ENCODE measurements around the gene EPHA2. TPM values are rescaled to one million over a fixed set of nuclear protein-coding genes. Genes with fewer than 3 reads are reported as not detected.

EPHA2 gene
- total and polyA plus RNA-seq, 9 donors, result 3.3 to 9.8 (median 6.9) TPM

DNA sequence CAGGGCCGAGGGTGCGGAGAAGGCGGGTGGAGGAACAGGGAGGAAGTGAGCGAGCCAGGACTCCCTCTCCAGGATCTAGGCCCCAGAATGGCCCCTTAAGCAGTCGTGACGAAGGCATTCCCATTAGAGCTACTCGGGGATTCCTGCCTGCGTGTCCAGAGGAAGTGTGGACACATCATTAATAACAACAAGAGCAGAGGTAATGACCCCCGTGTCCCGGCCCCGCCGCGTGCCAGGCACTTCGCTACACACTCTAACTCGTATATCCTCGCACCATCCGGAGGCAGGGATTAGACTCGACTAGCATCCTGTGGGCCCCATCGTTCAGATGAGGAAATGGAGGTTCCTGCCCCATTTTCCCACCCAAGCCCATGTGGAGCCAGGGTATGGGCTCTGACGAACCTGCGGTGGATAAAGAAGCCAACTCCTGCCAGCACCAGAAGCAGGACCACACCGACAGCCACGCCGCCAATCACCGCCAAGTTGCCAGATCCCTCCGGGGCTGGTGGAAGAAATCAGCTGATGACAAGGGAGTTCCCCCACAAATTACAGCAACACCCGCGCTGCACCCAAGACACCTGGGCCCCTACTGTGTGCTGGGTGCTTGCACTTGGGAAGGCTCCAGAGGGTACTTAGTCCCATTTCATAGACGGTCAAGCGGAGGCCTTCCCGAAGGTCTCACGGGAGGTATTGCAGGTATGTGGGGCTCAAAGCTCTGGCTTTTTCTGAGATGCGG is 21.6 kb downstream of the EPHA2 start:
- 70% methylated on average over 23 of the region's 33 CpGs for WGBS (ENCODE audit: insufficient coverage)
- H3K9me3 ChIP-seq (replicated peaks; ENCODE audit: control insufficient read depth, low read depth, low read length), result no peaks in the 10 kb centered on the region
- peaks cover 45% of the 10 kb centered on the region for H3K36me3 ChIP-seq (ENCODE audit: control insufficient read depth, insufficient read depth, low read length)
- H3K27ac ChIP-seq (ENCODE audit: low read length), result no peak overlapping the region
- peak; percentile 68 for DNase-seq
- peaks cover 10% of the 10 kb centered on the region for H3K4me1 ChIP-seq (ENCODE audit: control insufficient read depth, insufficient read depth, low read length)
- H3K4me3 ChIP-seq (ENCODE audit: low read length), result no peak overlapping the region
- no peaks in the 10 kb centered on the region for H3K27me3 ChIP-seq (ENCODE audit: control insufficient read depth, insufficient read depth, low read length)

DNA sequence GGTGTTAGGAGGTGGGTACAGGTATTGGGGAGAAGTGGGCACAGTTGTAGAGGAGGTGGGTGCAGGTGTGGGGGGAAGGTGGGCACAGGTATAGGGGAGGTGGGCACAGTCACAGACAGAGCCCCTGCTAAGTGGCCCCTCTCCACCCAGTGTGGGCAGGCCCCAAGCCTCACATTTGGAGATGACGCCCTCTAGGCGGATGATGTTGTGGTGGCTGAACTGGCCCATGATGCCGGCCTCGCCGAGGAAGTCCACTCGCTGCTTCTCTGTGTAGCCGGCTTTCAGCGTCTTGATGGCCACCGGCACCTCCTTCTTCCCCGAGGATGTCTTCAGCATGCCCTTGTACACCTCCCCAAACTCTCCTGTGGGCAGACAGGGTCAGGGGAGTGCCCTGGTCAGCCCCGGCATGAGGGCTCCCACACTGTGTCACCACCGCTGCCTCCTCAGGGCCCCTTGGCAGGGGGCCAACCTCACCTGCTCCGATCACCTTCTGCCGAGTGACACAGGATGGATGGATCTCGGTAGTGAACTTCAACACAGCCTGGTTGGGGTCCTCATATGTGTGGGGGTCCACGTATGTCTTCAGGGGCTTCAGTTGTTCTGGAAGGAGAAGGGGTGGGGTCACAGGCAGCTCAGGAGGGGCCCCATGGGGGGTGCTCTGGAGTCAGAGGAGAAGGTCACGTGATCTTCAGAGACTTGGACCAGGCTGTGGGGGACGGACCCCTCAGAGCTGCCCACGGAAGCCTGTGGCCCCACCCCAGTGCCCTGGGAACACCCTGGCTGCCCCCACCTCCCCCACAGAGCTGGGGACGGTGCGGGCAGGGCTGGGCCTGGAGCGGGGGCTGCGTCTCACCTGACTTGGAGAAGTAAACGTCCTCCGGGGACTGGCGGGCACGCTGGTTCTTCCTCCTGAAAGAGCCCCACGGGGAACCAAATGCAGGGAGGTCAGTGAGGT is 22.6 kb downstream of the EPHA2 start:
- no peaks in the 10 kb centered on the region for H3K27me3 ChIP-seq (ENCODE audit: control insufficient read depth, insufficient read depth, low read length)
- H3K4me1 ChIP-seq (ENCODE audit: control insufficient read depth, insufficient read depth, low read length), result peaks cover 12% of the 10 kb centered on the region
- 81% methylated on average over 27 of the region's 28 CpGs for WGBS (ENCODE audit: insufficient coverage)
- H3K36me3 ChIP-seq (ENCODE audit: control insufficient read depth, insufficient read depth, low read length), result peaks cover 45% of the 10 kb centered on the region
- H3K9me3 ChIP-seq (replicated peaks; ENCODE audit: control insufficient read depth, low read depth, low read length), result no peaks in the 10 kb centered on the region
- no peak overlapping the region for H3K4me3 ChIP-seq (ENCODE audit: low read length)
- DNase-seq, result no peak
- H3K27ac ChIP-seq (ENCODE audit: low read length), result no peak overlapping the region

DNA sequence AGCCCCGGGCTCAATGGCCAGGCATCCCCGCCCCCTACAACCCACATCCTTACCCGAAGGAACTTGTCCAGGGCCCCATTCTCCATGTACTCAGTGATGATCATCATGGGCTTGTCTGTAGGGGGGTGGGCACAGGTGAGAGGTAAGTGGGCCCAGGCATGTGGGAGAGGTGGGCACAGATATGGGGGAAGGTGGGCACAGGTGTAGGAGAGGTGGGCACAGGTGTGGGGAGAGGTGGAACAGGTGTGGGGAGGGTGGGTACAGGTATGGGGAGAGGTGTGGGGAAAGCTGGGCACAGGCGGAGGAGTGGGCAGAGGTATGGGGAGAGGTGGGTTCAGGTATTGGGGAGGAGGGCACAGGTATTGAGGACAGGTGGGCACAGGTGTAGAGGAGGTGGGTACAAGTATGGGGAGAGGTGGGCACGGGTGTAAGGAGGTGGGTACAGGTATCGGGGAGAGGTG is 23.5 kb downstream of the EPHA2 start:
- no peaks in the 10 kb centered on the region for H3K27me3 ChIP-seq (ENCODE audit: control insufficient read depth, insufficient read depth, low read length)
- H3K9me3 ChIP-seq (replicated peaks; ENCODE audit: control insufficient read depth, low read depth, low read length), result no peaks in the 10 kb centered on the region
- DNase-seq, result no peak
- peaks cover 38% of the 10 kb centered on the region for H3K36me3 ChIP-seq (ENCODE audit: control insufficient read depth, insufficient read depth, low read length)
- WGBS (ENCODE audit: insufficient coverage), result 89% methylated on average over 3 of the region's 6 CpGs
- H3K4me3 ChIP-seq (ENCODE audit: low read length), result no peak overlapping the region
- peaks cover 17% of the 10 kb centered on the region for H3K4me1 ChIP-seq (ENCODE audit: control insufficient read depth, insufficient read depth, low read length)
- no peak overlapping the region for H3K27ac ChIP-seq (ENCODE audit: low read length)

DNA sequence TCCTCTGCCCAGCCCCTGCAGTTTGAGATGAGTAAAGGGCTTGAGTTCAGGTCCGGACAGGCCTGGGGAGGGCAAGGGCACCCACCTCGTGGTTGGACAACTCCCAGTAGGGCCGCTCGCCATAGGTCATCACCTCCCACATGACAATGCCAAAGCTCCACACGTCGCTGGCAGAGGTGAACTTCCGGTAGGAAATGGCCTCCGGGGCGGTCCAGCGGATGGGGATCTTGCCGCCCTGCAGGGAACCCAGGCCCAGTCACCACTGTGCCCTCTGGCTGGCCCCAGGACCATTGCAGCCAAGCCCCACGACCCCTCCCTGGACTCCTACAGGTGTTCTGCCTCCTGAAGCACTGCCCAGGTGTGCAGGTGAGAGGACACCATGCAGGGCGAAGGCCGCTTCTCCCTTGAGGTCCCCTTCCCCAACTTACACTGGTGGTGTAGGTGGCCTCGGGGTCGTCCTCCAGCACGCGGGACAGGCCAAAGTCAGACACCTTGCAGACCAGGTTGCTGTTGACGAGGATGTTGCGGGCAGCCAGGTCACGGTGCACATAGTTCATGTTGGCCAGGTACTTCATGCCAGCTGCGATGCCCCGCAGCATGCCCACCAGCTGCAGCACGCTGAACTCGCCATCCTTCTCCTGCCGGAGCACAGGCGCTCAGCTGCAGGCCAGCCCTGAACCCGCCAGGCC is 24.1 kb downstream of the EPHA2 start:
- WGBS (ENCODE audit: insufficient coverage), result 96% methylated on average over 27 of the region's 28 CpGs
- Histone ChIP-seq H3K36me3 (ENCODE audit: control insufficient read depth, insufficient read depth, low read length) (peaks cover 38% of the 10 kb centered on the region), H3K27me3 (ENCODE audit: control insufficient read depth, insufficient read depth, low read length) (no peaks in the 10 kb centered on the region)

DNA sequence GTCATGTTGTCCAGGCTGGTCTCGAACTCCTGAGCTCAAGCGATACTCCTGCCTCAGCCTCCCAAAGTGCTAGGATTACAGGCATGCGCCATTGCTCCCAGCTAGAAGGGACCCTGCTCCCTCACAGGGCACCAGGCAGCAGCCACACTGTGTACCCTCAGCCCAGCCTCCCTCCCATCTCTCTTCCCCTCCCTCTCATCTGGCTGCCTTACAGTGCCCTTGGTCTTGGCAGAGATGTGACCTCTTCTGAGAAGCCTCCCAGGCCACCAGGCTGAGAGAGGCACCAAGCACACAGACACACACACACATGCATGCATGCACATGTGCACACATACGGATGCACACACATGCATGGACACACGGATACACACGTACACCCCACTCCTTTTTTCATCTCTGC is 25.0 kb downstream of the EPHA2 start:
- H3K4me1 ChIP-seq (ENCODE audit: control insufficient read depth, insufficient read depth, low read length), result peaks cover 19% of the 10 kb centered on the region
- WGBS (ENCODE audit: insufficient coverage), result 93% methylated on average over 6 of the region's 6 CpGs
- H3K9me3 ChIP-seq (replicated peaks; ENCODE audit: control insufficient read depth, low read depth, low read length), result no peaks in the 10 kb centered on the region
- H3K27me3 ChIP-seq (ENCODE audit: control insufficient read depth, insufficient read depth, low read length), result no peaks in the 10 kb centered on the region
- DNase-seq, result no peak
- H3K27ac ChIP-seq (ENCODE audit: low read length), result no peak overlapping the region
- peaks cover 36% of the 10 kb centered on the region for H3K36me3 ChIP-seq (ENCODE audit: control insufficient read depth, insufficient read depth, low read length)
- no peak overlapping the region for H3K4me3 ChIP-seq (ENCODE audit: low read length)

More for the DNA sequence above, 24.1 kb downstream of the EPHA2 start:
- no peak for DNase-seq
- H3K4me1 ChIP-seq (ENCODE audit: control insufficient read depth, insufficient read depth, low read length), result peaks cover 19% of the 10 kb centered on the region
- H3K27ac ChIP-seq (ENCODE audit: low read length), result no peak overlapping the region
- no peaks in the 10 kb centered on the region for H3K9me3 ChIP-seq (replicated peaks; ENCODE audit: control insufficient read depth, low read depth, low read length)
- no peak overlapping the region for H3K4me3 ChIP-seq (ENCODE audit: low read length)

DNA sequence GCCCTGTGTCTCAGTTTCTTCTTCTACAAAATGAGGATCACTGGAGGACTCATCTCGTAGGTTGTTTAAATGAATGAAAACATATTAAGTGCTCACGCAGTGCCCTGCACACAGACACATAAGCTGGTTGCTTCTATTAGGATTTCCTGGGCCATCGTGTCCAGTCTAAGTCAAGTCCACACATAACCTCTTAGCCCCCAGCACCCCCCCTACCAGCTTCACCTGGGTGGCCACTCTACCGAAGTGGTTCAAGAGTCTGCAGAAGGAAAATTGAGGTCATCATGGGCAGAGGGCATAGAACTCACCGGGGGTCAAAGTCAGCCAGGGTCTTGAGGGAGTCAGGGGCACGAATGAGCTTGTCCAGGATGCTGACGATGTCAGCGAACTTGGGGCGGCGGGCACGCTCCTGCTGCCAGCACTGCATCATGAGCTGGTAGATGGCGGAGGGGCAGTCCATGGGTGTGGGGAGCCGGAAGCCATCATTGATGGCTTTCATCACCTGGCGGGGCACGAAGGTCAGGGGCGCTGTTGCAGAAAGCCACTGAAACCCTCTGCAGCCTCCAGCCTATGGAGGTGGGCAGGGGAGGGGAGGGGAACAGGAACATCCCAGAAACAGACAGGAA is 25.8 kb downstream of the EPHA2 start:
- Histone ChIP-seq H3K4me3 (ENCODE audit: low read length) (no peak overlapping the region), H3K9me3 (replicated peaks; ENCODE audit: control insufficient read depth, low read depth, low read length) (no peaks in the 10 kb centered on the region), H3K27ac (ENCODE audit: low read length) (no peak overlapping the region), H3K4me1 (ENCODE audit: control insufficient read depth, insufficient read depth, low read length) (peaks cover 19% of the 10 kb centered on the region), H3K27me3 (ENCODE audit: control insufficient read depth, insufficient read depth, low read length) (no peaks in the 10 kb centered on the region), H3K36me3 (ENCODE audit: control insufficient read depth, insufficient read depth, low read length) (peaks cover 29% of the 10 kb centered on the region)
- 96% methylated on average over 13 of the region's 16 CpGs for WGBS (ENCODE audit: insufficient coverage)
- DNase-seq, result no peak

DNA sequence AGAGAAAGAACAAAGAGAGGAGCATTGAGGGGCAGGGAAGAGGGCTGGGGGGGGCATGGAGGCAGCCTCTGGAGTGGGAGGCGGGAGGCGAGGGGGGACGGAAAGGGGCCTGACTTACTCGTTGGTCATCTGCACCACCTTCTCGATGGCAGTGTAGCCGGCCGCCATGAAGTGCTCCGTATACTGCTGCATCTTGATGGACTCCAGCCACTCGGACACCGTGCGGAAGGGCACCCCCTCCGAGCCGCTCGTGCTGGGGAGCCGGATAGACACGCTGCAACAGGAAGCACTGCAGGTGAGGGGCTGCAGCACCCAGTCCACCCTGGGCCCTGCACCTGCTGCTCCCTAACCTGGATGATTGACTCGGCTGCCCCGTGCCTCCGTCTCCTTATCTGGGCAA is 26.6 kb downstream of the EPHA2 start:
- Histone ChIP-seq H3K36me3 (ENCODE audit: control insufficient read depth, insufficient read depth, low read length) (peaks cover 30% of the 10 kb centered on the region), H3K27ac (ENCODE audit: low read length) (no peak overlapping the region), H3K4me1 (ENCODE audit: control insufficient read depth, insufficient read depth, low read length) (peaks cover 17% of the 10 kb centered on the region), H3K9me3 (replicated peaks; ENCODE audit: control insufficient read depth, low read depth, low read length) (no peaks in the 10 kb centered on the region), H3K4me3 (ENCODE audit: low read length) (no peak overlapping the region), H3K27me3 (ENCODE audit: control insufficient read depth, insufficient read depth, low read length) (no peaks in the 10 kb centered on the region)
- DNase-seq, result no peak
- 85% methylated on average over 19 of the region's 19 CpGs for WGBS (ENCODE audit: insufficient coverage)

DNA sequence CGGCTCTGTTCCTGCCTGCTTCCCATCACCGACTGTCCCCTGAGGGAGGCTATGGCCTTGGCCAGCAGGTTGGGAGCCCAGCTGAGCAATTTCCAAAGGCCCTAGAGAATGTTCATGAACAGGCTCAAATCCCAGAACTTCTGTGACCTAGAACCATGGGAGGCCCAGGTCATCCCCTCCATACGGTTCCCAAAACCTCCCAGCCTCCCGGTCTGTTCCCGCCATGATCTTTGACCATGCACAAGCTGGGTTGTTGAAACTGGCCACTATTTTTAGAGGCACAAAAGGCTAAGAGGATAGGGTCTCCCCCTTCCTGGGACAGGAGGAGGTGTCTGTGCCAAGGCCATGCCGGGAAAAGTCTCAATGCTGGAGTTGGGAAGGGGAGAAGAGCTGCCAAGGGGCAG is 27.5 kb downstream of the EPHA2 start:
- DNase-seq, result no peak
- 37% methylated on average over 3 of the region's 6 CpGs for WGBS (ENCODE audit: insufficient coverage)
- H3K4me1 ChIP-seq (ENCODE audit: control insufficient read depth, insufficient read depth, low read length), result peaks cover 9% of the 10 kb centered on the region

DNA sequence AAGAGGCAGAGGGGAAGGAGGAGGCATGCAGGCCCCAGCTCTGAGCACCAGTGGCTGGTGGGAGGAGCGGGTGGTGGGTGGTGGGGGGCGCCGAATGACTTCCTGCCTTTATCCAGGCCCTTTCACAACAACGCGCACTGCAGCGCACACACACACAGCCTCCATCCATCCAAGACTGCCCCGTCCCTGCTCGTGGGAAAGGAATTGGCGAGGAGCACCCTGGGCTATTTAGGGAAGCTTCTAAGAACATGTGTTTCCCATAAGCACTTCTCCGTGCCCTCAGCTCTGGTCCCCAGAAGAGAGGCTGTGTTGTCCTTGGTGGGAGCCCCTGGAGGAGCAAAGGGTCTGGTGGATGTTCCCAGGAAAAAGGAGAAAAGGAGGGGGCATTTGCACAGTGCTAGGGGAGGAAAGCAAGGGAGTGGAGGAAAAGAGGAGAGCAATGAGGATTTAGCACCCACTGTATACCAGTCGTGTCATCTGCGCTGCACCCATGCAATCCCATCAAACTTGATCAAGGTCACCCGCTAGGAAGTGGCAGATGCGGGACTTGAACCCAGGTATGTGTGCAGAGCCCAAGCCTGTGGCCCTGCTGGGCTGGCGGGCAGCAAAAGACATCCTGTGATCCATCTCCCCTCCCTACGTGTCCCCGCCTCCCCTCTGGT is 28.1 kb downstream of the EPHA2 start:
- H3K27ac ChIP-seq (ENCODE audit: low read length), result peak overlapping the region; percentile 52
- no peaks in the 10 kb centered on the region for H3K9me3 ChIP-seq (replicated peaks; ENCODE audit: control insufficient read depth, low read depth, low read length)
- H3K27me3 ChIP-seq (ENCODE audit: control insufficient read depth, insufficient read depth, low read length), result no peaks in the 10 kb centered on the region
- H3K36me3 ChIP-seq (ENCODE audit: control insufficient read depth, insufficient read depth, low read length), result peaks cover 29% of the 10 kb centered on the region
- H3K4me3 ChIP-seq (ENCODE audit: low read length), result no peak overlapping the region
- peaks cover 9% of the 10 kb centered on the region for H3K4me1 ChIP-seq (ENCODE audit: control insufficient read depth, insufficient read depth, low read length)
- WGBS (ENCODE audit: insufficient coverage), result 66% methylated on average over 6 of the region's 17 CpGs
- DNase-seq, result peak; percentile 72

More for the DNA sequence above, 27.5 kb downstream of the EPHA2 start:
- no peak overlapping the region for H3K4me3 ChIP-seq (ENCODE audit: low read length)
- peaks cover 32% of the 10 kb centered on the region for H3K36me3 ChIP-seq (ENCODE audit: control insufficient read depth, insufficient read depth, low read length)
- no peaks in the 10 kb centered on the region for H3K27me3 ChIP-seq (ENCODE audit: control insufficient read depth, insufficient read depth, low read length)
- H3K9me3 ChIP-seq (replicated peaks; ENCODE audit: control insufficient read depth, low read depth, low read length), result no peaks in the 10 kb centered on the region
- H3K27ac ChIP-seq (ENCODE audit: low read length), result peak overlapping the region; percentile 52
